Measurements from ENCODE around the gene AMIGO1. TPM values are rescaled to one million over a fixed set of nuclear protein-coding genes. Genes with fewer than 3 reads are reported as not detected.

AMIGO1 gene
- total and polyA plus RNA-seq, 10 of the 15 experiments (the other 5 are each of a cell fraction or from before 2014, with no cell fraction given): 0.02 to 0.28 (median 0.08) TPM; not detected in 1

GRCh38 chr1:109477821-109478220 lies 31.7 kb downstream of the AMIGO1 start:
- no peaks in the 10 kb centered on the region for H3K79me2 ChIP-seq (ENCODE audit: control insufficient read depth, insufficient read depth, low read length)
- no peak overlapping the region for H3K4me3 ChIP-seq
- H2AFZ ChIP-seq (ENCODE audit: control insufficient read depth, low read depth, low read length): no peak overlapping the region
- ChIA-PET SMC1A (ENCODE audit: uncharacterized antibody, unreplicated experiment) (interaction anchor here (0.8 kb wide), 1 partner anchor 54 kb away, joined by 3 read pairs; no protein-coding TSS in a partner anchor), POLR2A (no interaction called here), CTCF (interaction anchor here (1.5 to 2.1 kb wide), 2 partner anchors 13 to 55 kb away, joined by 6 to 17 read pairs; no protein-coding TSS in a partner anchor), RAD21 (ENCODE audit: unreplicated experiment) (no interaction called here)
- TF ChIP-seq STAT3 (IDR thresholded peaks at IDR 0.05; ENCODE audit: low read depth, low read length): no peak
- no TSS peak for BruUV-seq (replicated peaks)
- no peak overlapping the region for H3K9ac ChIP-seq (ENCODE audit: control insufficient read depth, insufficient read depth, low read length)
- peak; percentile 64 for ATAC-seq
- in situ Hi-C loops (cut with MboI): no loop called here
- no peak overlapping the region for H3K4me2 ChIP-seq (ENCODE audit: control insufficient read depth, insufficient read depth)
- peaks cover 0 to 6% of the 10 kb centered on the region in 2 experiments for H3K27me3 ChIP-seq (replicated peaks in 1 of 2; ENCODE audit: control insufficient read depth in 2 of 2, insufficient read depth in 2 of 2, low read length in 1 of 2)
- H3K36me3 ChIP-seq (ENCODE audit: control insufficient read depth in 2 of 2, insufficient read depth in 2 of 2, low read length in 1 of 2): no peaks in the 10 kb centered on the region
- no peaks in the 10 kb centered on the region for H3K9me3 ChIP-seq (replicated peaks; ENCODE audit: control insufficient read depth, insufficient read depth, low read length)
- intact Hi-C loops (cut with micrococcal nuclease; ENCODE audit: unreplicated experiment): no loop called here
- no peaks in the 10 kb centered on the region for H4K20me1 ChIP-seq (ENCODE audit: control insufficient read depth, insufficient read depth)
- WGBS (ENCODE audit: insufficient coverage, insufficient replicate concordance, low lambda C conversion rate, missing lambda C conversion rate): 13% methylated on average over 6 of the region's 6 CpGs
- FAIRE-seq: no peak
- DNase-seq (ENCODE audit: low read depth, low spot score): no peak
- H3K4me1 ChIP-seq (ENCODE audit: control insufficient read depth, insufficient read depth, low read length): no peaks in the 10 kb centered on the region; the same call in 1 of the 2 replicates
- H3K27ac ChIP-seq (ENCODE audit: control insufficient read depth, insufficient read depth): no peak overlapping the region

- 66% methylated on average over 8 of the region's 8 CpGs for WGBS (ENCODE audit: insufficient coverage, insufficient replicate concordance, low lambda C conversion rate, missing lambda C conversion rate)
Observed at GRCh38 chr1:109476825-109477224, 32.7 kb downstream of the AMIGO1 start.

More at GRCh38 chr1:109476825-109477224, 32.7 kb downstream of the AMIGO1 start:
- TF ChIP-seq ETV6 (conservative IDR thresholded peaks at IDR 0.05 in 1 of 2, IDR thresholded peaks at IDR 0.05 in 1 of 2; ENCODE audit: borderline replicate concordance in 1 of 2, low read depth in 1 of 2): no peak
- CTCF ChIA-PET: no interaction called here
- in situ Hi-C loops (cut with MboI): no loop called here
- no peaks in the 10 kb centered on the region; the same call in 1 of the 2 replicates for H3K4me1 ChIP-seq (ENCODE audit: control insufficient read depth, insufficient read depth, low read length)
- H3K4me2 ChIP-seq (ENCODE audit: control insufficient read depth, insufficient read depth): no peak overlapping the region
- H3K9ac ChIP-seq (ENCODE audit: control insufficient read depth, insufficient read depth, low read length): no peak overlapping the region
- H3K27me3 ChIP-seq (replicated peaks in 1 of 2; ENCODE audit: control insufficient read depth in 2 of 2, insufficient read depth in 2 of 2, low read length in 1 of 2): peaks cover 0 to 6% of the 10 kb centered on the region in 2 experiments; a peak in 3 of 4 replicates
- intact Hi-C loops (cut with micrococcal nuclease; ENCODE audit: unreplicated experiment): no loop called here
- FAIRE-seq: no peak
- no peak overlapping the region for H2AFZ ChIP-seq (ENCODE audit: control insufficient read depth, low read depth, low read length)
- no peaks in the 10 kb centered on the region for H3K79me2 ChIP-seq (ENCODE audit: control insufficient read depth, insufficient read depth, low read length)
- no TSS peak for BruUV-seq (replicated peaks)
- no peaks in the 10 kb centered on the region for H4K20me1 ChIP-seq (ENCODE audit: control insufficient read depth, insufficient read depth)
- no peak overlapping the region for H3K4me3 ChIP-seq
- no peak for DNase-seq (ENCODE audit: low read depth, low spot score)
- RAD21 ChIA-PET (ENCODE audit: unreplicated experiment): interaction anchor here (1.1 kb wide), 1 partner anchor 8 kb away, joined by 3 read pairs; no protein-coding TSS in a partner anchor
- no peaks in the 10 kb centered on the region for H3K9me3 ChIP-seq (replicated peaks; ENCODE audit: control insufficient read depth, insufficient read depth, low read length)
- no peaks in the 10 kb centered on the region for H3K36me3 ChIP-seq (ENCODE audit: control insufficient read depth in 2 of 2, insufficient read depth in 2 of 2, low read length in 1 of 2)
- ATAC-seq: no peak
- H3K27ac ChIP-seq (ENCODE audit: control insufficient read depth, insufficient read depth): no peak overlapping the region
- SMC1A ChIA-PET (ENCODE audit: uncharacterized antibody, unreplicated experiment): no interaction called here
- POLR2A ChIA-PET: no interaction called here
